ENCODE data around the gene ATP6V1G2.

Gene ATP6V1G2

DNA sequence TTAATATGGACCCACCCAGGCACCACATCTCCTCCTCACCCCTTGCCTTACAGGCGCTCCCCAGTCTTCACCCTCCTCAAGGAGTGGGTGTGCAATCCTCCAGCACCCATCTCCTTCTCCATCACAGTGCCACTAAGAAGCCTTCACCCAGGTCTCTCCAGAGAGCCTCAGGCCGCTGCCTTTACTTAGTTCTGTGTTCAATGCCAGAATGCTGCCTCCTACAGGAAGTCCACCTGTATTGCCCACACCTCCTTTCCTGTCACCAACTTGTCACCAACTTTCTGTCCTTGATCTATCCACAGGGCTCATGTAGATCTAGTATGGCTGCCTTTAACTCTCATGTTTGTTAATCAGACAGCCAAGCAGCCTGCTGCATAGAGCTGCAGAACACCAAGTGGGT is 39.1 kb upstream of the ATP6V1G2 start:
- Histone ChIP-seq H3K27ac (ENCODE audit: low read length) (peak overlapping the region; percentile 67), H3K4me3 (ENCODE audit: low read depth in 1 of 2, low read length in 2 of 2) (no peak overlapping the region), H4K20me1 (ENCODE audit: insufficient read depth, low read length) (no peaks in the 10 kb centered on the region), H3K9me3 (ENCODE audit: insufficient read depth, low read length, severe bottlenecking) (no peaks in the 10 kb centered on the region), H3K27me3 (ENCODE audit: insufficient read depth, low read length, poor library complexity) (peaks cover 10% of the 10 kb centered on the region), H3K4me2 (ENCODE audit: insufficient read depth, low read length) (no peak overlapping the region), H3K4me1 (ENCODE audit: insufficient read depth, low read length) (peaks cover 50% of the 10 kb centered on the region), H2AFZ (ENCODE audit: low read depth, low read length) (no peak overlapping the region), H3K36me3 (ENCODE audit: insufficient read depth, low read length) (no peaks in the 10 kb centered on the region; the same call in 1 of the 2 replicates), H3K79me2 (ENCODE audit: insufficient read depth, low read length) (peaks cover 4% of the 10 kb centered on the region; the same call in 1 of the 2 replicates), H3K9ac (ENCODE audit: low read depth, low read length) (peak overlapping the region; percentile 13; the same call in 1 of the 2 replicates)
- ATAC-seq (ENCODE audit: insufficient read depth, low read depth): 0 out of 3 replicates have a peak, but pooled peaks have one; percentile 3
- peak; percentile 69 for DNase-seq
- TF ChIP-seq, protein P1, sequence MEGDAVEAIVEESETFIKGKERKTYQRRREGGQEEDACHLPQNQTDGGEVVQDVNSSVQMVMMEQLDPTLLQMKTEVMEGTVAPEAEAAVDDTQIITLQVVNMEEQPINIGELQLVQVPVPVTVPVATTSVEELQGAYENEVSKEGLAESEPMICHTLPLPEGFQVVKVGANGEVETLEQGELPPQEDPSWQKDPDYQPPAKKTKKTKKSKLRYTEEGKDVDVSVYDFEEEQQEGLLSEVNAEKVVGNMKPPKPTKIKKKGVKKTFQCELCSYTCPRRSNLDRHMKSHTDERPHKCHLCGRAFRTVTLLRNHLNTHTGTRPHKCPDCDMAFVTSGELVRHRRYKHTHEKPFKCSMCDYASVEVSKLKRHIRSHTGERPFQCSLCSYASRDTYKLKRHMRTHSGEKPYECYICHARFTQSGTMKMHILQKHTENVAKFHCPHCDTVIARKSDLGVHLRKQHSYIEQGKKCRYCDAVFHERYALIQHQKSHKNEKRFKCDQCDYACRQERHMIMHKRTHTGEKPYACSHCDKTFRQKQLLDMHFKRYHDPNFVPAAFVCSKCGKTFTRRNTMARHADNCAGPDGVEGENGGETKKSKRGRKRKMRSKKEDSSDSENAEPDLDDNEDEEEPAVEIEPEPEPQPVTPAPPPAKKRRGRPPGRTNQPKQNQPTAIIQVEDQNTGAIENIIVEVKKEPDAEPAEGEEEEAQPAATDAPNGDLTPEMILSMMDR (IDR thresholded peaks at IDR 0.05; ENCODE audit: borderline replicate concordance, extremely low read depth, low read length, poor library complexity, severe bottlenecking): peak; percentile 70
- TF ChIP-seq EZH2 (IDR thresholded peaks at IDR 0.05; ENCODE audit: borderline replicate concordance, low read depth, low read length, severe bottlenecking): no peak

DNA sequence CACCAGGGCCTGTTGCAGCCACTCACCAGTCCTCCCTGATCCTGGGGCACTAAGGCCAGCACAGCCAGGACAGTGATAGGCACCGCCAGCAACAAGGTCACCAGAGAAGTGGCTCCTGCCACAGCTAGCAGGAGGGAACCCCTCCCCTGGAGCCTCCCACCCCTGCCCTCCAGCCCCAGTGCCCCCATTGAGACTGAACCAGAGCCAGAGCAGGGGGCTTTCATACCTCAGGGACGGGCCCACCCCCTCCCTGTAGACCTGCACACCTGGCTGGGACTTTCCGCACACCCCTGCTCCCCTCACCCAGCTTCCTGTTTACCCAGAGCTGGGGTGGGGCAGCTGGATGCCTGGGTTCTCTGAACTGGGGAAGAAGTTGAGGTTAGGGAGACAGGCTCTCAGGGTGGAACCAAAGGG is 35.8 kb upstream of the ATP6V1G2 start, which contains the start of gene LTB:
Gene LTB (minus strand): TSS at position 195 of the 414 bp plus-strand sequence. CDS start 7 bp downstream, at position 188.
- peaks cover 4% of the 10 kb centered on the region; the same call in 1 of the 2 replicates for H3K79me2 ChIP-seq (ENCODE audit: insufficient read depth, low read length)
- H3K4me1 ChIP-seq (ENCODE audit: insufficient read depth, low read length): peaks cover 51% of the 10 kb centered on the region
- H3K27ac ChIP-seq (ENCODE audit: low read length): peak within 1 kb of the TSS; percentile 76
- H3K4me3 ChIP-seq (ENCODE audit: low read depth in 1 of 2, low read length in 2 of 2): peak within 1 kb of the TSS; percentile 78 to 95
- H3K9me3 ChIP-seq (ENCODE audit: insufficient read depth, low read length, severe bottlenecking): no peaks in the 10 kb centered on the region
- H3K27me3 ChIP-seq (ENCODE audit: insufficient read depth, low read length, poor library complexity): peaks cover 10% of the 10 kb centered on the region
- peak within 1 kb of the TSS; percentile 91 for H3K9ac ChIP-seq (ENCODE audit: low read depth, low read length)
- peak within 1 kb of the TSS; percentile 100 for H2AFZ ChIP-seq (ENCODE audit: low read depth, low read length)
- TF ChIP-seq, protein P1 (IDR thresholded peaks at IDR 0.05; ENCODE audit: borderline replicate concordance, extremely low read depth, low read length, poor library complexity, severe bottlenecking): no peak
- TF ChIP-seq EZH2 (IDR thresholded peaks at IDR 0.05; ENCODE audit: borderline replicate concordance, low read depth, low read length, severe bottlenecking): no peak
- DNase-seq (peak; percentile 84), ATAC-seq (ENCODE audit: insufficient read depth, low read depth) (peak; percentile 25)
- no peaks in the 10 kb centered on the region for H4K20me1 ChIP-seq (ENCODE audit: insufficient read depth, low read length)
- peak within 1 kb of the TSS; percentile 99 for H3K4me2 ChIP-seq (ENCODE audit: insufficient read depth, low read length)
- H3K36me3 ChIP-seq (ENCODE audit: insufficient read depth, low read length): no peaks in the 10 kb centered on the region; the same call in 1 of the 2 replicates

DNA sequence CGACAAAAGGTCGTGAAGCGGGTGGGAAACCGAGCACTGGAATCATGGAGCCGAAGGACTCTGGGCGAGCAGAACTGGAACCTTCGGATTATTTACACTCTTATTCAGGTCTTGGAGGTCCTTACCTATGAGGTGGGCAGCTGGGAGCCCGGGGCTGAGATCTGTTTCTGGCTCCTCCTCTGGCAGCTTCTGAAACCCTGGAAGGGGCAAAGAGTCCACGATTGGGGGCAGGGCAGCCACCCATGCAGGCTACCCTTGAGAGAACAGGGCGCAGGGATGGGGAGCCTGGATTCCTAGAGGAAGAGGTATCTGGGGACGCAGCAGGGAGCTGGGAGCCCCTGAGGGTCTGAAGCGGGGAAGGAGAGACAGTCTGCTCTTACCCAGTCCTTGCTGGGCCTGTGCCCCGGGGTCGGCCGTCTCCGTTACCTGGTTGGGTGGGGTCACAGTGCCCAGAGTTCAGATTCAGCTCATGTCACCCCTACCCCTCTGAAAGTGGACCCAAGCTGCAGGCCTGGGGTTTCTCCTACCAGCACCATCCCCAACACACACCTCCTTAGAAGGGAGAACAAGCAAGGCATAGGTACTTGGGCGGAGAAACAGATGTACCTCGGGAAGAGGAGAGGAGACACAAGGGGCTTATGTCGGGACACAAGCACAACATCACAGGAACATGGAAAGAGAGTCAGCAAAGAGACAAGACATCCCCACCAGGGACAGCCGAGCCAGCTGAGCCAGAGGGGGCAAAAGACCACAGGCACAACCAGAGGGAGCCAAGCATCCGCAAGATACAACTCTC is 35.2 kb upstream of the ATP6V1G2 start:
- TF ChIP-seq, protein P1 (IDR thresholded peaks at IDR 0.05; ENCODE audit: borderline replicate concordance, extremely low read depth, low read length, poor library complexity, severe bottlenecking): no peak
- TF ChIP-seq EZH2 (IDR thresholded peaks at IDR 0.05; ENCODE audit: borderline replicate concordance, low read depth, low read length, severe bottlenecking): no peak
- peaks cover 49% of the 10 kb centered on the region for H3K4me1 ChIP-seq (ENCODE audit: insufficient read depth, low read length)
- DNase-seq: peak; percentile 51

More for the DNA sequence above, 35.2 kb upstream of the ATP6V1G2 start:
- peak overlapping the region; percentile 78 to 95 for H3K4me3 ChIP-seq (ENCODE audit: low read depth in 1 of 2, low read length in 2 of 2)
- H3K79me2 ChIP-seq (ENCODE audit: insufficient read depth, low read length): peaks cover 4% of the 10 kb centered on the region; the same call in 1 of the 2 replicates
- peak overlapping the region; percentile 100 for H2AFZ ChIP-seq (ENCODE audit: low read depth, low read length)
- peak overlapping the region; percentile 91 for H3K9ac ChIP-seq (ENCODE audit: low read depth, low read length)
- H3K9me3 ChIP-seq (ENCODE audit: insufficient read depth, low read length, severe bottlenecking): no peaks in the 10 kb centered on the region
- ATAC-seq (ENCODE audit: insufficient read depth, low read depth): 0 out of 3 replicates have a peak, but pooled peaks have one; percentile 1
- H3K36me3 ChIP-seq (ENCODE audit: insufficient read depth, low read length): no peaks in the 10 kb centered on the region; the same call in 1 of the 2 replicates
- peak overlapping the region; percentile 99 for H3K4me2 ChIP-seq (ENCODE audit: insufficient read depth, low read length)
- peak overlapping the region; percentile 76 for H3K27ac ChIP-seq (ENCODE audit: low read length)
- no peaks in the 10 kb centered on the region for H4K20me1 ChIP-seq (ENCODE audit: insufficient read depth, low read length)
- H3K27me3 ChIP-seq (ENCODE audit: insufficient read depth, low read length, poor library complexity): peaks cover 10% of the 10 kb centered on the region

Data from DND-41 (cell line).